PC-9 (cell line): ENCODE results near the gene NUB1.

ENCODE experiments used
- EZH2 ChIP-seq: fragments of 200-600 bp; sonication (generic); IDR thresholded peaks from 2 replicates; pipeline ENCODE4 v1.8.0; 2017; ENCODE audit warnings: antibody characterized with exemption, low read depth
- TF ChIP-seq, protein P1 (sequence below): fragments of 200-600 bp; sonication (generic); conservative IDR thresholded peaks from 2 replicates; pipeline ENCODE4 v1.6.1; 2017; ENCODE audit warnings: mixed run types, antibody characterized with exemption, mild to moderate bottlenecking, moderate library complexity

DNA sequence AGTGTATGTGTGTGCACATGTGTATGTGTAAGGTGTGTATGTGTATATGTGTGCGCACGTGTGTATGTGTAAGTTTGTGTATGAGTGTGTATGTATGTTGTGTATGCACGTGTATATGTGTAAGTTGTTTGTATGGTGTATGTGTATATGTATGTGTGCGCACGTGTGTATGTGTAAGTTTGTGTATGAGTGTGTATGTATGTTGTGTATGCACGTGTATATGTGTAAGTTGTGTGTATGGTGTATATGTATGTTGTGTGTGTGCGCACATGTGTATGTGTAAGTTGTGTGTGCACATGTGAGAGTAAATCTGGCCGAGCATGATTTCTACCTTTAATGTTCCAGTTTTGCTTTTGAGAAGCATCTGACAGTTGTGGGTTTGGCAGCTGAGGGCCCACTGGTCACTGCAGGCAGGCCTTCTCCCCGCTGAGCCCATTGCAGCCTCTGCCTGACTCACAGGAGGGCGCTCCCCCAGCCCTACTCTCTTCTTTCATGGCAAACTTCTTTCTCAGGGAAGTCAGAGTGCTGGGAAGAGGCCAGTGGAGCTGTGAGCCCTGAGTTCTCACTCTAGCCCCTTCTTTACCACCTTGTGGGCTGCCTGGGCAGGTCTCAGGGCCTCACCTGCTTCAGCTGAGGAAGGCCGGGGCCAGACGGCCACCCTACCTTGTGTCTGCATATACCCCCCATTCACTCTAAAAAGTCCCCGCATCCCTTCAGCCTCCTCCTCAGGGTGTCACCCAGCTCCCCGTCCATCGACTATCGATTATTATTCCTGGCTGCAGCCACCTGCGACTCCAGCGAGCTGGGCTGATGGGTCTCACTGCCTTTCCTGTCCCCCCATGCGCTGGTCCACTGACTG is 57.1 kb downstream of the NUB1 start:
- TF ChIP-seq, protein P1, sequence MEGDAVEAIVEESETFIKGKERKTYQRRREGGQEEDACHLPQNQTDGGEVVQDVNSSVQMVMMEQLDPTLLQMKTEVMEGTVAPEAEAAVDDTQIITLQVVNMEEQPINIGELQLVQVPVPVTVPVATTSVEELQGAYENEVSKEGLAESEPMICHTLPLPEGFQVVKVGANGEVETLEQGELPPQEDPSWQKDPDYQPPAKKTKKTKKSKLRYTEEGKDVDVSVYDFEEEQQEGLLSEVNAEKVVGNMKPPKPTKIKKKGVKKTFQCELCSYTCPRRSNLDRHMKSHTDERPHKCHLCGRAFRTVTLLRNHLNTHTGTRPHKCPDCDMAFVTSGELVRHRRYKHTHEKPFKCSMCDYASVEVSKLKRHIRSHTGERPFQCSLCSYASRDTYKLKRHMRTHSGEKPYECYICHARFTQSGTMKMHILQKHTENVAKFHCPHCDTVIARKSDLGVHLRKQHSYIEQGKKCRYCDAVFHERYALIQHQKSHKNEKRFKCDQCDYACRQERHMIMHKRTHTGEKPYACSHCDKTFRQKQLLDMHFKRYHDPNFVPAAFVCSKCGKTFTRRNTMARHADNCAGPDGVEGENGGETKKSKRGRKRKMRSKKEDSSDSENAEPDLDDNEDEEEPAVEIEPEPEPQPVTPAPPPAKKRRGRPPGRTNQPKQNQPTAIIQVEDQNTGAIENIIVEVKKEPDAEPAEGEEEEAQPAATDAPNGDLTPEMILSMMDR: no peak
- no peak for TF ChIP-seq EZH2
